Stomach (tissue), 9 donors: ENCODE results near the gene CXXC1. TPM values are rescaled to one million over a fixed set of nuclear protein-coding genes. Genes with fewer than 3 reads are reported as not detected.

Experiments used
- DNase-seq, 2 donors: peaks; one replicate each; pipeline versions ENCODE4 v3.0.0 to v3.0.0-alpha.2; 2013 to 2019
- H3K27ac ChIP-seq, 5 donors: fragments of 200-600 bp in 4 of 5; sonication (generic) in 4 of 5; one replicate each; pipeline ENCODE4 v1.5.1; 2013 to 2019; ENCODE audit warnings: mild to moderate bottlenecking in 1 of 5, moderate library complexity in 1 of 5
- H3K27me3 ChIP-seq, 3 donors: fragments of 200-600 bp; sonication (generic); one replicate each; pipeline ENCODE4 v1.5.1; 2017 to 2019; ENCODE audit warnings: mixed run types in 1 of 3
- H3K36me3 ChIP-seq, 4 donors: fragments of 200-600 bp; sonication (generic); 1 replicate in 3 of 4; 2 replicates in 1 of 4; pipeline ENCODE4 v1.5.1; 2016 to 2019
- H3K4me1 ChIP-seq, 4 donors: fragments of 200-600 bp; sonication (generic); one replicate each; pipeline ENCODE4 v1.5.1; 2016 to 2019
- H3K4me3 ChIP-seq, 4 donors: fragments of 200-600 bp; sonication (generic) in 3 of 4; one replicate each; pipeline ENCODE4 v1.5.1; 2016 to 2019; ENCODE audit warnings: mild to moderate bottlenecking in 1 of 4
- H3K9me3 ChIP-seq, 4 donors: fragments of 200-600 bp; sonication (generic); one replicate each; pipeline ENCODE4 v1.5.1; 2016 to 2019
- EP300 ChIP-seq: sonication (generic); formaldehyde crosslinking; IDR thresholded peaks from one replicate; pipeline ENCODE4 v1.6.1; 2017; ENCODE audit warnings: antibody characterized with exemption
- POLR2A ChIP-seq, 4 donors: fragments of 450-650 bp; IDR thresholded peaks; one replicate each; pipeline ENCODE4 v1.6.1; 2016; ENCODE audit warnings: antibody characterized with exemption in 4 of 4, control low read depth in 2 of 4, mild to moderate bottlenecking in 1 of 4, moderate library complexity in 1 of 4
- POLR2AphosphoS5 ChIP-seq, 3 donors: sonication (generic); formaldehyde crosslinking; IDR thresholded peaks; one replicate each; pipeline ENCODE4 v1.6.1; 2016; ENCODE audit warnings: antibody characterized with exemption in 3 of 3
- WGBS, 5 donors: extraction: QIAGEN DNeasy Blood & Tissue Kit in 3 of 5; methylation state at CpG; one replicate each; pipeline versions ENCODE4 v1.1.5 to v1.1.7; 2013 to 2018; 5-methylcytosine and 5-hydroxymethylcytosine counted together
- intact Hi-C: fragments of 100-400 bp; cut with DNase I; formaldehyde crosslinking; loops from one replicate; pipeline ENCODE4 v1.15.1; 2023; ENCODE audit warnings: low total_unique reads
- polyA plus RNA-seq, 3 donors: library from polyadenylated mRNA; stranded (reverse); fragments of 200-250 nt; gene quantifications; one replicate each; pipeline ENCODE4 v1.2.3, GENCODE V29; 2013
- total RNA-seq, 5 donors: library from RNA; depleted of rRNA; stranded (reverse); fragments of >200 nt; gene quantifications; one replicate each; pipeline versions ENCODE4 v1.1.0 to v1.2.3, GENCODE V29; 2014 to 2016
- TF ChIP-seq, protein P1 (sequence below), 7 experiments: fragments of 450-650 bp in 4 of 7; fragments of 200-600 bp in 3 of 7; sonication (generic) in 3 of 7; IDR thresholded peaks; one replicate each; pipeline ENCODE4 v1.5.1; 2016 to 2019; ENCODE audit warnings: antibody characterized with exemption in 7 of 7, control low read depth in 2 of 7, mild to moderate bottlenecking in 1 of 7
- donor health status: healthy with polysubstance abuse.
- donor health status: Bipolar disorder and iron deficiency.
- donor health status: healthy.

The CXXC1 gene
- total and polyA plus RNA-seq, 8 donors: 31.9 to 195 (median 72.8) TPM

- no peaks in the 10 kb centered on the region for H3K9me3 ChIP-seq
- DNase-seq: peak; percentile 96 to 99
- no peaks in the 10 kb centered on the region for H3K27me3 ChIP-seq
- H3K4me1 ChIP-seq: peaks cover 24 to 56% (median 43%) of the 10 kb centered on the region in 4 donors
- intact Hi-C loops: no loop called here
- TF ChIP-seq, protein P1, sequence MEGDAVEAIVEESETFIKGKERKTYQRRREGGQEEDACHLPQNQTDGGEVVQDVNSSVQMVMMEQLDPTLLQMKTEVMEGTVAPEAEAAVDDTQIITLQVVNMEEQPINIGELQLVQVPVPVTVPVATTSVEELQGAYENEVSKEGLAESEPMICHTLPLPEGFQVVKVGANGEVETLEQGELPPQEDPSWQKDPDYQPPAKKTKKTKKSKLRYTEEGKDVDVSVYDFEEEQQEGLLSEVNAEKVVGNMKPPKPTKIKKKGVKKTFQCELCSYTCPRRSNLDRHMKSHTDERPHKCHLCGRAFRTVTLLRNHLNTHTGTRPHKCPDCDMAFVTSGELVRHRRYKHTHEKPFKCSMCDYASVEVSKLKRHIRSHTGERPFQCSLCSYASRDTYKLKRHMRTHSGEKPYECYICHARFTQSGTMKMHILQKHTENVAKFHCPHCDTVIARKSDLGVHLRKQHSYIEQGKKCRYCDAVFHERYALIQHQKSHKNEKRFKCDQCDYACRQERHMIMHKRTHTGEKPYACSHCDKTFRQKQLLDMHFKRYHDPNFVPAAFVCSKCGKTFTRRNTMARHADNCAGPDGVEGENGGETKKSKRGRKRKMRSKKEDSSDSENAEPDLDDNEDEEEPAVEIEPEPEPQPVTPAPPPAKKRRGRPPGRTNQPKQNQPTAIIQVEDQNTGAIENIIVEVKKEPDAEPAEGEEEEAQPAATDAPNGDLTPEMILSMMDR (IDR thresholded peaks at IDR 0.05): peak in 5 of 7 experiments; percentile 2 to 43 (median 29)
- TF ChIP-seq EP300 (no peak), POLR2A (IDR thresholded peaks at IDR 0.05) (peak in 3 of 4 donors; percentile 43 to 87 (median 77)), POLR2AphosphoS5 (IDR thresholded peaks at IDR 0.05) (peak; percentile 88 to 97 (median 94))
- peaks cover 42 to 74% (median 67%) of the 10 kb centered on the region in 4 donors for H3K36me3 ChIP-seq
- WGBS, 5 donors: 0 to 1% (median 1%) methylated on average over 42 to 63 of the region's 63 CpGs
- H3K4me3 ChIP-seq: peak within 1 kb of the TSS; percentile 82 to 96 (median 88)
- H3K27ac ChIP-seq: peak within 1 kb of the TSS; percentile 89 to 96 (median 95)
These were observed 6.1 kb downstream of the CXXC1 start, which contains the start of gene MBD1 for GRCh38 chr18:50281295-50281971. Gene MBD1, minus strand, starts transcription at chr18:50281523. Its CDS starts 1,531 bp downstream, at chr18:50279992.

GRCh38 chr18:50280707-50281294, 6.7 kb downstream of the CXXC1 start:
- intact Hi-C loops: no loop called here
- peak overlapping the region; percentile 82 to 96 (median 88) for H3K4me3 ChIP-seq
- H3K27ac ChIP-seq: peak overlapping the region; percentile 89 to 96 (median 95)
- peaks cover 49 to 78% (median 70%) of the 10 kb centered on the region in 4 donors for H3K36me3 ChIP-seq
- 1 to 2% (median 1%) methylated on average over 16 of the region's 16 CpGs for WGBS, 5 donors
- H3K9me3 ChIP-seq: no peaks in the 10 kb centered on the region
- H3K4me1 ChIP-seq: peaks cover 24 to 50% (median 38%) of the 10 kb centered on the region in 4 donors
- no peaks in the 10 kb centered on the region for H3K27me3 ChIP-seq
- no peak for DNase-seq
- TF ChIP-seq, protein P1 (IDR thresholded peaks at IDR 0.05): no peak
- TF ChIP-seq POLR2AphosphoS5 (IDR thresholded peaks at IDR 0.05): no peak
- no peak for TF ChIP-seq POLR2A (IDR thresholded peaks at IDR 0.05)
- no peak for TF ChIP-seq EP300

GRCh38 chr18:50279752-50280151, 7.7 kb downstream of the CXXC1 start:
- Histone ChIP-seq H3K27me3 (no peaks in the 10 kb centered on the region), H3K9me3 (no peaks in the 10 kb centered on the region), H3K27ac (peak overlapping the region in 2 of 5 donors; percentile 95 to 96), H3K4me3 (peak overlapping the region in 2 of 4 donors; percentile 82 to 84), H3K4me1 (peaks cover 24 to 47% (median 37%) of the 10 kb centered on the region in 4 donors), H3K36me3 (peaks cover 53 to 78% (median 70%) of the 10 kb centered on the region in 4 donors)
- intact Hi-C loops: no loop called here
- DNase-seq: no peak
- TF ChIP-seq POLR2AphosphoS5 (IDR thresholded peaks at IDR 0.05) (no peak), POLR2A (IDR thresholded peaks at IDR 0.05) (no peak), EP300 (no peak)
- TF ChIP-seq, protein P1 (IDR thresholded peaks at IDR 0.05): no peak
- 88 to 95% (median 95%) methylated on average over 7 of the region's 7 CpGs for WGBS, 5 donors

- no peaks in the 10 kb centered on the region for H3K27me3 ChIP-seq
- DNase-seq: no peak
- intact Hi-C loops: no loop called here
- peaks cover 24 to 47% (median 37%) of the 10 kb centered on the region in 4 donors for H3K4me1 ChIP-seq
- no peak overlapping the region for H3K4me3 ChIP-seq
- H3K27ac ChIP-seq: no peak overlapping the region
- 79 to 89% (median 83%) methylated on average over 6 of the region's 6 CpGs for WGBS, 5 donors
- peaks cover 57 to 78% (median 70%) of the 10 kb centered on the region in 4 donors for H3K36me3 ChIP-seq
- no peaks in the 10 kb centered on the region for H3K9me3 ChIP-seq
- no peak for TF ChIP-seq POLR2AphosphoS5 (IDR thresholded peaks at IDR 0.05)
- no peak for TF ChIP-seq EP300
- no peak for TF ChIP-seq POLR2A (IDR thresholded peaks at IDR 0.05)
- TF ChIP-seq, protein P1 (IDR thresholded peaks at IDR 0.05): no peak
These were observed 9.6 kb downstream of the CXXC1 start for GRCh38 chr18:50277942-50278341.
